Astrocyte (in vitro differentiated cells and primary cell): Measurements from ENCODE around the gene TRPM7. TPM values are rescaled to one million over a fixed set of nuclear protein-coding genes. Genes with fewer than 3 reads are reported as not detected.

ENCODE experiments used
- DNase-seq: peaks from one replicate; pipeline ENCODE4 v3.0.0-alpha.2; 2010; ENCODE audit warnings: low read depth
- FAIRE-seq: peaks from 2 replicates; lab custom pipeline; 2011; peaks lifted over from hg19 to GRCh38; lab: Jason Lieb, UNC
- H2AFZ ChIP-seq: 2 replicates; pipeline ENCODE4 v1.6.0; 2012; ENCODE audit warnings: low read depth, low read length, inconsistent platforms
- H3K27ac ChIP-seq: 2 replicates; pipeline ENCODE4 v1.5.1; 2011; ENCODE audit warnings: low read depth, low read length, inconsistent platforms
- H3K27me3 ChIP-seq: 2 replicates; pipeline ENCODE4 v1.6.0; 2011; ENCODE audit warnings: low read length, inconsistent platforms; ENCODE audit not compliant: insufficient read depth
- H3K36me3 ChIP-seq: 2 replicates; pipeline ENCODE4 v1.5.1; 2011; ENCODE audit warnings: low read length, inconsistent platforms; ENCODE audit not compliant: insufficient read depth
- H3K4me1 ChIP-seq: 2 replicates; pipeline ENCODE4 v1.5.1; 2011; ENCODE audit warnings: low read length, inconsistent platforms; ENCODE audit not compliant: insufficient read depth
- H3K4me2 ChIP-seq: 2 replicates; pipeline ENCODE4 v1.6.0; 2012; ENCODE audit warnings: low read length, inconsistent platforms
- H3K4me3 ChIP-seq: 2 replicates; pipeline ENCODE4 v1.5.1; 2011; ENCODE audit warnings: low read depth, mild to moderate bottlenecking, low read length, inconsistent platforms; ENCODE audit not compliant: insufficient read depth
- H3K79me2 ChIP-seq: 2 replicates; pipeline ENCODE4 v1.6.0; 2012; ENCODE audit warnings: mild to moderate bottlenecking, low read length, inconsistent platforms; ENCODE audit not compliant: insufficient read depth
- H3K9ac ChIP-seq: 2 replicates; pipeline ENCODE4 v1.6.0; 2012; ENCODE audit warnings: mild to moderate bottlenecking, low read length, inconsistent platforms
- H3K9me3 ChIP-seq: 2 replicates; pipeline ENCODE4 v1.5.1; 2012; ENCODE audit warnings: low read depth, mild to moderate bottlenecking, low read length, inconsistent platforms; ENCODE audit not compliant: insufficient read depth
- H4K20me1 ChIP-seq: 2 replicates; pipeline ENCODE4 v1.6.0; 2012; ENCODE audit warnings: low read length, inconsistent platforms; ENCODE audit not compliant: insufficient read depth
- H3K27ac Mint-ChIP-seq: one replicate; pipeline ENCODE4 v1.8.0; 2021; ENCODE audit warnings: mild to moderate bottlenecking, mixed read lengths; ENCODE audit not compliant: unreplicated experiment
- H3K27me3 Mint-ChIP-seq: one replicate; pipeline ENCODE4 v1.8.0; 2021; ENCODE audit warnings: low read depth, mixed read lengths; ENCODE audit not compliant: unreplicated experiment
- H3K36me3 Mint-ChIP-seq: one replicate; pipeline ENCODE4 v1.8.0; 2021; ENCODE audit warnings: low read depth, mixed read lengths; ENCODE audit not compliant: unreplicated experiment
- H3K4me1 Mint-ChIP-seq: one replicate; pipeline ENCODE4 v1.8.0; 2021; ENCODE audit warnings: low read depth, mixed read lengths; ENCODE audit not compliant: unreplicated experiment
- H3K4me3 Mint-ChIP-seq: one replicate; pipeline ENCODE4 v1.8.0; 2021; ENCODE audit warnings: mild to moderate bottlenecking, moderate library complexity, mixed read lengths; ENCODE audit not compliant: unreplicated experiment
- H3K9me3 Mint-ChIP-seq: one replicate; pipeline ENCODE4 v1.8.0; 2021; ENCODE audit warnings: mild to moderate bottlenecking, mixed read lengths; ENCODE audit not compliant: unreplicated experiment
- CTCF ChIP-seq: IDR thresholded peaks from 2 replicates; pipeline ENCODE4 v1.5.1; 2011; ENCODE audit warnings: low read depth, mild to moderate bottlenecking, inconsistent platforms, low read length, moderate library complexity; ENCODE audit not compliant: insufficient read depth
- EZH2 ChIP-seq: IDR thresholded peaks from 2 replicates; pipeline ENCODE4 v1.6.1; 2012; ENCODE audit warnings: mild to moderate bottlenecking, low read length, inconsistent platforms; ENCODE audit not compliant: insufficient read depth
- total RNA-seq: library from RNA; stranded (reverse); gene quantifications from 2 replicates; pipeline ENCODE4 v1.2.1, GENCODE V29; 2021

Gene TRPM7
- total RNA-seq, 1 donor from 2014 or later: 27.8 TPM

- no peaks in the 10 kb centered on the region for H3K27me3 ChIP-seq
- no peak overlapping the region for H3K9ac ChIP-seq
- no peak overlapping the region for H3K27ac ChIP-seq
- peaks cover 18% of the 10 kb centered on the region for H3K36me3 ChIP-seq
- TF ChIP-seq CTCF (no peak), EZH2 (no peak)
- no peaks in the 10 kb centered on the region for H4K20me1 ChIP-seq
- H3K36me3 Mint-ChIP-seq: peaks cover 6% of the 10 kb centered on the region
- no peak overlapping the region for H3K4me3 Mint-ChIP-seq
- H3K27me3 Mint-ChIP-seq: no peaks in the 10 kb centered on the region
- H3K4me2 ChIP-seq: no peak overlapping the region
- no peaks in the 10 kb centered on the region for H3K4me1 Mint-ChIP-seq
- H3K4me3 ChIP-seq: no peak overlapping the region
- H3K4me1 ChIP-seq: no peaks in the 10 kb centered on the region
- FAIRE-seq (no peak), DNase-seq (no peak)
- H3K79me2 ChIP-seq: no peaks in the 10 kb centered on the region
- no peak overlapping the region for H2AFZ ChIP-seq
- no peaks in the 10 kb centered on the region for H3K9me3 Mint-ChIP-seq
- no peak overlapping the region for H3K27ac Mint-ChIP-seq
- H3K9me3 ChIP-seq: no peaks in the 10 kb centered on the region
Observed at GRCh38 chr15:50726315-50726714, 39.7 kb upstream of the TRPM7 start.

- no peak overlapping the region for H3K27ac Mint-ChIP-seq
- no peaks in the 10 kb centered on the region for H3K4me1 Mint-ChIP-seq
- Histone ChIP-seq H3K27me3 (no peaks in the 10 kb centered on the region), H3K4me1 (no peaks in the 10 kb centered on the region), H3K4me3 (no peak overlapping the region), H3K4me2 (no peak overlapping the region), H4K20me1 (no peaks in the 10 kb centered on the region), H2AFZ (no peak overlapping the region), H3K36me3 (peaks cover 13% of the 10 kb centered on the region), H3K9ac (no peak overlapping the region), H3K9me3 (no peaks in the 10 kb centered on the region), H3K27ac (no peak overlapping the region), H3K79me2 (no peaks in the 10 kb centered on the region)
- peaks cover 6% of the 10 kb centered on the region for H3K36me3 Mint-ChIP-seq
- H3K9me3 Mint-ChIP-seq: no peaks in the 10 kb centered on the region
- no peak overlapping the region for H3K4me3 Mint-ChIP-seq
- DNase-seq (no peak), FAIRE-seq (no peak)
- no peaks in the 10 kb centered on the region for H3K27me3 Mint-ChIP-seq
- TF ChIP-seq EZH2 (no peak), CTCF (no peak)
Observed at GRCh38 chr15:50718700-50719125, 32.1 kb upstream of the TRPM7 start.

GRCh38 chr15:50712018-50712417 is 25.4 kb upstream of the TRPM7 start:
- no peak overlapping the region for H3K27ac ChIP-seq
- no peaks in the 10 kb centered on the region for H4K20me1 ChIP-seq
- H3K9me3 ChIP-seq: no peaks in the 10 kb centered on the region
- no peak for DNase-seq
- no peak for TF ChIP-seq CTCF
- Mint-ChIP-seq H3K27me3 (no peaks in the 10 kb centered on the region), H3K36me3 (no peaks in the 10 kb centered on the region), H3K4me3 (no peak overlapping the region), H3K27ac (no peak overlapping the region), H3K9me3 (no peaks in the 10 kb centered on the region), H3K4me1 (no peaks in the 10 kb centered on the region)
- no peaks in the 10 kb centered on the region for H3K4me1 ChIP-seq
- no peaks in the 10 kb centered on the region for H3K27me3 ChIP-seq
- H2AFZ ChIP-seq: no peak overlapping the region
- peaks cover 3% of the 10 kb centered on the region for H3K36me3 ChIP-seq
- H3K4me3 ChIP-seq: no peak overlapping the region
- H3K79me2 ChIP-seq: no peaks in the 10 kb centered on the region
- H3K9ac ChIP-seq: no peak overlapping the region
- no peak overlapping the region for H3K4me2 ChIP-seq
- no peak for FAIRE-seq
